ENCODE measurements around the gene CFAP299.

- TF ChIP-seq POLR2A (IDR thresholded peaks at IDR 0.05) (no peak), CTCF (IDR thresholded peaks at IDR 0.05) (no peak)
Measured at GRCh38 chr4:80911458-80911857, 575.9 kb downstream of the CFAP299 start.
